ENCODE results near the gene RNF19B. TPM values are rescaled to one million over a fixed set of nuclear protein-coding genes. Genes with fewer than 3 reads are reported as not detected.

The RNF19B gene
- total RNA-seq, 1 experiment from 2014 or later, result 22.5 TPM

DNA sequence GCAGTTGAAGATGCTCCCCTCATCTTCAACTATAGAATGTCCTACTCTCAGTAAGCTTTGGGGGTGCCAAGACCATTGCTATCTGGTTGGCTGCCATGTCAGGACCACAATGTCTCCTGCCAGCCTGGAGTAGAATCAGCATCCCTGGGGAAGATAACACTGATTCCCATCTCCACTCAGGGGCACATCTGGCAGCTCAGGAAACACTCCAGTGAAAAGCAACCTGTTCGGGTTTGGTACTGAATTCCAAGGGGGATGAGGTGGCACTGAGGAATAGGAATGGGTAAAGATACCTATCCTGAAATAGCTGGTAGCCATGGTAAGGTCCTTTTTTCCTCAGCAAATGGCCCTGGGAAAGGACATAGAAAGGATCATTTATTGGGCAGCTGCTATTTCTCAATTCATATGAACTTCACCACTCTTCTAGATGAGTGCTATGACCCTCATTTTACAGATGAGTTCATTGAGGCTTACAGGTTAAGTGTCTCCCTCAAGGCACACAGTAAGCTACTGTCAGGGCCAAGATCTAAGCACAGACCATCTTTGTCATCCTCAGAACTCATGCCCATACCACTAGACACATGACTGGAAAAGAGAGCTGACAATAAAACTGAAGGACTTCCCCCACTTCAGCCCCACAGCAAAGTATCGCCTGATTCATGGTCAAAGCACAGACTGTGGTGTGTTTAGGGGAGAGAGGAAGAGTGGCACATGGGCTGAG, 40.7 kb upstream of the RNF19B start:
- H3K36me3 ChIP-seq (ENCODE audit: control insufficient read depth in 1 of 2, insufficient read depth in 2 of 2, low read length in 2 of 2), result peaks cover 16 to 20% of the 10 kb centered on the region in 2 experiments; a peak in 2 of 4 replicates
- H3K9ac ChIP-seq (ENCODE audit: low read length), result no peak overlapping the region
- H3K27me3 ChIP-seq (ENCODE audit: insufficient read depth, low read length), result no peaks in the 10 kb centered on the region
- no TSS peak for BruUV-seq (replicated peaks)
- no peaks in the 10 kb centered on the region for H3K9me2 ChIP-seq (ENCODE audit: insufficient read depth)
- H3K79me2 ChIP-seq (ENCODE audit: insufficient read depth, low read length), result peaks cover 4% of the 10 kb centered on the region; the same call in 1 of the 2 replicates
- ATAC-seq (no peak), DNase-seq (ENCODE audit: low read depth, low spot score) (no peak)
- ChIA-PET RAD21 (ENCODE audit: low non-redundant PET in 1 of 2, low total read pairs in 2 of 2, uncharacterized antibody in 2 of 2, unreplicated experiment in 2 of 2) (interaction anchor here in 1 of 2 experiments (1.0 kb wide), 1 partner anchor 50 kb away, joined by 3 read pairs; no protein-coding TSS in a partner anchor), POLR2A (no interaction called here), CTCF (interaction anchor here (3.9 kb wide), 1 partner anchor 72 kb away, joined by 41 read pairs; no protein-coding TSS in a partner anchor)
- H3K4me2 ChIP-seq (ENCODE audit: low read length), result no peak overlapping the region
- no peaks in the 10 kb centered on the region for H3K9me3 ChIP-seq (ENCODE audit: control insufficient read depth in 1 of 2, insufficient read depth in 1 of 2, low read depth in 1 of 2, low read length in 2 of 2)
- intact Hi-C loops (cut with micrococcal nuclease), result no loop called here
- no peak overlapping the region for H2AFZ ChIP-seq (ENCODE audit: low read depth, low read length, poor library complexity, severe bottlenecking)
- H3K4me1 ChIP-seq (ENCODE audit: control insufficient read depth in 1 of 2, insufficient read depth in 2 of 2, low read length in 2 of 2), result peaks cover 7 to 23% of the 10 kb centered on the region in 2 experiments
- no peak overlapping the region for H3K27ac ChIP-seq (ENCODE audit: low read depth, low read length)
- TF ChIP-seq EZH2phosphoT487 (IDR thresholded peaks at IDR 0.05; ENCODE audit: borderline replicate concordance), result no peak
- peak; percentile 13; the same call in 1 of the 2 replicates for TF ChIP-seq POLR2AphosphoS5 (IDR thresholded peaks at IDR 0.05; ENCODE audit: low read depth, low read length)
- no peak for TF ChIP-seq POLR2A (IDR thresholded peaks at IDR 0.05; ENCODE audit: borderline replicate concordance, extremely low read depth, insufficient read depth, insufficient read length)
- no peaks in the 10 kb centered on the region for H4K20me1 ChIP-seq (ENCODE audit: insufficient read depth)
- H3K4me3 ChIP-seq (replicated peaks in 1 of 2; ENCODE audit: low read depth in 1 of 2, low read length in 2 of 2), result no peak overlapping the region

DNA sequence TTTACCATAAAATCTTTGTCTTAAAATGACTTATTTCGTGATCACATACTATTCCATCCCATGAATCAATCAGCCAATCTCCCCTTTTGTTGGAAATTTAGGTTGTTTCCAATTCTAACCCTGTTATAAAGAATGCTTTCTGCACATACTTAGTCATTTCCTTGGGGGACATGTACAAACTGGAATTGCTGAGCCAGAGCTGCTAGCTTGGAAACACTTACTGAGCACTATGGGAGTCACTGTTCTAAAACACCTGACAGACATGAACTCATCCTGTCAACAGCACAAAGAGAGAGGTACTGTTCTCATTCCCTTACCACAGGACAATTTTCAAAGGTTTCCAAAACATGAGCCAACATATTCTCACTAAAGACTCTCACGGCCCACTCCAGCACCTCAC, 40.0 kb upstream of the RNF19B start:
- DNase-seq (ENCODE audit: low read depth, low spot score) (no peak), ATAC-seq (no peak)
- no peak overlapping the region for H3K9ac ChIP-seq (ENCODE audit: low read length)
- H3K9me2 ChIP-seq (ENCODE audit: insufficient read depth), result no peaks in the 10 kb centered on the region
- no peak overlapping the region for H2AFZ ChIP-seq (ENCODE audit: low read depth, low read length, poor library complexity, severe bottlenecking)
- ChIA-PET RAD21 (ENCODE audit: low non-redundant PET in 1 of 2, low total read pairs in 2 of 2, uncharacterized antibody in 2 of 2, unreplicated experiment in 2 of 2) (interaction anchor here in 1 of 2 experiments (1.0 kb wide), 1 partner anchor 51 kb away, joined by 3 read pairs; no protein-coding TSS in a partner anchor), POLR2A (no interaction called here), CTCF (interaction anchor here (3.9 kb wide), 1 partner anchor 71 kb away, joined by 41 read pairs; no protein-coding TSS in a partner anchor)
- H3K4me3 ChIP-seq (replicated peaks in 1 of 2; ENCODE audit: low read depth in 1 of 2, low read length in 2 of 2), result no peak overlapping the region
- no peak overlapping the region for H3K27ac ChIP-seq (ENCODE audit: low read depth, low read length)
- intact Hi-C loops (cut with micrococcal nuclease), result no loop called here
- no peak overlapping the region for H3K4me2 ChIP-seq (ENCODE audit: low read length)
- peaks cover 15 to 19% of the 10 kb centered on the region in 2 experiments; a peak in 2 of 4 replicates for H3K36me3 ChIP-seq (ENCODE audit: control insufficient read depth in 1 of 2, insufficient read depth in 2 of 2, low read length in 2 of 2)
- no TSS peak for BruUV-seq (replicated peaks)
- H3K79me2 ChIP-seq (ENCODE audit: insufficient read depth, low read length), result peaks cover 4% of the 10 kb centered on the region; the same call in 1 of the 2 replicates
- H3K27me3 ChIP-seq (ENCODE audit: insufficient read depth, low read length), result no peaks in the 10 kb centered on the region
- H3K9me3 ChIP-seq (ENCODE audit: control insufficient read depth in 1 of 2, insufficient read depth in 1 of 2, low read depth in 1 of 2, low read length in 2 of 2), result no peaks in the 10 kb centered on the region
- no peaks in the 10 kb centered on the region for H4K20me1 ChIP-seq (ENCODE audit: insufficient read depth)
- peaks cover 7 to 23% of the 10 kb centered on the region in 2 experiments for H3K4me1 ChIP-seq (ENCODE audit: control insufficient read depth in 1 of 2, insufficient read depth in 2 of 2, low read length in 2 of 2)
- TF ChIP-seq RAD21 (IDR thresholded peaks at IDR 0.05; ENCODE audit: low read depth), result no peak
- TF ChIP-seq POLR2AphosphoS5 (IDR thresholded peaks at IDR 0.05; ENCODE audit: low read depth, low read length), result no peak
- TF ChIP-seq POLR2A (IDR thresholded peaks at IDR 0.05; ENCODE audit: borderline replicate concordance, extremely low read depth, insufficient read depth, insufficient read length), result no peak
- no peak for TF ChIP-seq SIN3A (IDR thresholded peaks at IDR 0.05; ENCODE audit: low read depth)
- no peak for TF ChIP-seq EZH2phosphoT487 (IDR thresholded peaks at IDR 0.05; ENCODE audit: borderline replicate concordance)
- no peak for TF ChIP-seq SP1 (IDR thresholded peaks at IDR 0.05; ENCODE audit: low read depth)
- TF ChIP-seq SRF (IDR thresholded peaks at IDR 0.05; ENCODE audit: low read depth), result no peak
- no peak for TF ChIP-seq ZFX (IDR thresholded peaks at IDR 0.05)
- TF ChIP-seq, protein P1, sequence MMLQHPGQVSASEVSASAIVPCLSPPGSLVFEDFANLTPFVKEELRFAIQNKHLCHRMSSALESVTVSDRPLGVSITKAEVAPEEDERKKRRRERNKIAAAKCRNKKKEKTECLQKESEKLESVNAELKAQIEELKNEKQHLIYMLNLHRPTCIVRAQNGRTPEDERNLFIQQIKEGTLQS (IDR thresholded peaks at IDR 0.05), result no peak
- no peak for TF ChIP-seq EZH2 (IDR thresholded peaks at IDR 0.05)
- TF ChIP-seq, protein P2, sequence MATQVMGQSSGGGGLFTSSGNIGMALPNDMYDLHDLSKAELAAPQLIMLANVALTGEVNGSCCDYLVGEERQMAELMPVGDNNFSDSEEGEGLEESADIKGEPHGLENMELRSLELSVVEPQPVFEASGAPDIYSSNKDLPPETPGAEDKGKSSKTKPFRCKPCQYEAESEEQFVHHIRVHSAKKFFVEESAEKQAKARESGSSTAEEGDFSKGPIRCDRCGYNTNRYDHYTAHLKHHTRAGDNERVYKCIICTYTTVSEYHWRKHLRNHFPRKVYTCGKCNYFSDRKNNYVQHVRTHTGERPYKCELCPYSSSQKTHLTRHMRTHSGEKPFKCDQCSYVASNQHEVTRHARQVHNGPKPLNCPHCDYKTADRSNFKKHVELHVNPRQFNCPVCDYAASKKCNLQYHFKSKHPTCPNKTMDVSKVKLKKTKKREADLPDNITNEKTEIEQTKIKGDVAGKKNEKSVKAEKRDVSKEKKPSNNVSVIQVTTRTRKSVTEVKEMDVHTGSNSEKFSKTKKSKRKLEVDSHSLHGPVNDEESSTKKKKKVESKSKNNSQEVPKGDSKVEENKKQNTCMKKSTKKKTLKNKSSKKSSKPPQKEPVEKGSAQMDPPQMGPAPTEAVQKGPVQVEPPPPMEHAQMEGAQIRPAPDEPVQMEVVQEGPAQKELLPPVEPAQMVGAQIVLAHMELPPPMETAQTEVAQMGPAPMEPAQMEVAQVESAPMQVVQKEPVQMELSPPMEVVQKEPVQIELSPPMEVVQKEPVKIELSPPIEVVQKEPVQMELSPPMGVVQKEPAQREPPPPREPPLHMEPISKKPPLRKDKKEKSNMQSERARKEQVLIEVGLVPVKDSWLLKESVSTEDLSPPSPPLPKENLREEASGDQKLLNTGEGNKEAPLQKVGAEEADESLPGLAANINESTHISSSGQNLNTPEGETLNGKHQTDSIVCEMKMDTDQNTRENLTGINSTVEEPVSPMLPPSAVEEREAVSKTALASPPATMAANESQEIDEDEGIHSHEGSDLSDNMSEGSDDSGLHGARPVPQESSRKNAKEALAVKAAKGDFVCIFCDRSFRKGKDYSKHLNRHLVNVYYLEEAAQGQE (IDR thresholded peaks at IDR 0.05; ENCODE audit: low read depth), result no peak
- TF ChIP-seq, protein P3, sequence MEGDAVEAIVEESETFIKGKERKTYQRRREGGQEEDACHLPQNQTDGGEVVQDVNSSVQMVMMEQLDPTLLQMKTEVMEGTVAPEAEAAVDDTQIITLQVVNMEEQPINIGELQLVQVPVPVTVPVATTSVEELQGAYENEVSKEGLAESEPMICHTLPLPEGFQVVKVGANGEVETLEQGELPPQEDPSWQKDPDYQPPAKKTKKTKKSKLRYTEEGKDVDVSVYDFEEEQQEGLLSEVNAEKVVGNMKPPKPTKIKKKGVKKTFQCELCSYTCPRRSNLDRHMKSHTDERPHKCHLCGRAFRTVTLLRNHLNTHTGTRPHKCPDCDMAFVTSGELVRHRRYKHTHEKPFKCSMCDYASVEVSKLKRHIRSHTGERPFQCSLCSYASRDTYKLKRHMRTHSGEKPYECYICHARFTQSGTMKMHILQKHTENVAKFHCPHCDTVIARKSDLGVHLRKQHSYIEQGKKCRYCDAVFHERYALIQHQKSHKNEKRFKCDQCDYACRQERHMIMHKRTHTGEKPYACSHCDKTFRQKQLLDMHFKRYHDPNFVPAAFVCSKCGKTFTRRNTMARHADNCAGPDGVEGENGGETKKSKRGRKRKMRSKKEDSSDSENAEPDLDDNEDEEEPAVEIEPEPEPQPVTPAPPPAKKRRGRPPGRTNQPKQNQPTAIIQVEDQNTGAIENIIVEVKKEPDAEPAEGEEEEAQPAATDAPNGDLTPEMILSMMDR (IDR thresholded peaks at IDR 0.05 in 2 of 3, conservative IDR thresholded peaks at IDR 0.05 in 1 of 3; ENCODE audit: borderline replicate concordance in 1 of 3, insufficient read depth in 1 of 3, low read depth in 2 of 3, low read length in 2 of 3), result no peak
- TF ChIP-seq CEBPB (IDR thresholded peaks at IDR 0.05; ENCODE audit: low read depth), result no peak

Measured in HCT116 (cell line).